GM12878 (cell line): ENCODE results near the gene SOCS4. TPM values are rescaled to one million over a fixed set of nuclear protein-coding genes. Genes with fewer than 3 reads are reported as not detected.
A peak's percentile ranks its signal among the peaks of the same experiment; 100 is the strongest.

Experiments used
- BACH1 ChIP-seq: fragments of 450-650 bp; IDR thresholded peaks from 2 replicates; pipeline ENCODE4 v1.6.1; 2017; ENCODE audit warnings: mild to moderate bottlenecking, borderline replicate concordance
- BMI1 ChIP-seq: fragments of 450-650 bp; IDR thresholded peaks from 2 replicates; pipeline ENCODE4 v1.6.1; 2016; ENCODE audit warnings: mild to moderate bottlenecking, moderate library complexity, borderline replicate concordance
- CBX3 ChIP-seq: fragments of 200-600 bp; sonication (generic); IDR thresholded peaks from 2 replicates; pipeline ENCODE4 v1.6.1; 2016; ENCODE audit warnings: low read depth, borderline replicate concordance
- CBX5 ChIP-seq: sonication (generic); IDR thresholded peaks from 2 replicates; pipeline ENCODE4 v1.6.1; 2016; ENCODE audit warnings: low read depth, moderate library complexity, mild to moderate bottlenecking, inconsistent platforms
- CREB1 ChIP-seq: IDR thresholded peaks from 2 replicates; pipeline ENCODE4 v1.6.1; 2012; ENCODE audit warnings: low read depth, mild to moderate bottlenecking, inconsistent platforms
- DPF2 ChIP-seq: fragments of 450-650 bp; IDR thresholded peaks from 2 replicates; pipeline ENCODE4 v1.6.1; 2017; ENCODE audit warnings: mild to moderate bottlenecking
- EZH2 ChIP-seq: IDR thresholded peaks from 2 replicates; pipeline ENCODE4 v1.6.1; 2012; ENCODE audit warnings: low read depth, mild to moderate bottlenecking, control low read depth, inconsistent platforms, low read length, borderline replicate concordance; ENCODE audit not compliant: control insufficient read depth
- NBN ChIP-seq: fragments of 450-650 bp; IDR thresholded peaks from 2 replicates; pipeline ENCODE4 v1.6.1; 2016
- PAX5 ChIP-seq: IDR thresholded peaks from 2 replicates; pipeline ENCODE4 v1.6.1; 2011; ENCODE audit warnings: low read depth, low read length, borderline replicate concordance
- PML ChIP-seq: IDR thresholded peaks from 2 replicates; pipeline ENCODE4 v1.6.1; 2012; ENCODE audit warnings: low read length, inconsistent platforms
- RBBP5 ChIP-seq: fragments of 200-600 bp; sonication (generic); conservative IDR thresholded peaks from 2 replicates; pipeline ENCODE4 v1.6.1; 2016
- RFX5 ChIP-seq: IDR thresholded peaks from 2 replicates; pipeline ENCODE4 v1.6.1; 2011; ENCODE audit warnings: low read depth, low read length, improper control_type of control experiment
- SIX5 ChIP-seq: IDR thresholded peaks from 2 replicates; pipeline ENCODE4 v1.6.1; 2011; ENCODE audit warnings: mild to moderate bottlenecking, low read depth, low read length, moderate library complexity; ENCODE audit not compliant: severe bottlenecking
- SMAD5 ChIP-seq: IDR thresholded peaks from 2 replicates; pipeline ENCODE4 v1.6.1; 2016; ENCODE audit warnings: antibody characterized with exemption, low read depth
- SMARCA5 ChIP-seq: fragments of 450-650 bp; IDR thresholded peaks from 2 replicates; pipeline ENCODE4 v1.6.1; 2017; ENCODE audit warnings: mild to moderate bottlenecking
- polyA plus RNA-seq, 11 experiments: library from polyadenylated mRNA; depleted of rRNA in 4 of 11; unstranded in 6 of 11; stranded (reverse) in 5 of 11; fragments of >200 nt; fragmentation: Nextera tagmentation in 4 of 11; fragmentation: Illumina TruSeq in 1 of 11; extraction: Ambion mirVana in 4 of 11; extraction: Trizol in 1 of 11; gene quantifications; 1 replicate in 1 of 11; 2 replicates in 10 of 11; pipeline versions ENCODE4 v1.2.1 to v1.2.3, GENCODE V29; 2011 to 2016; ENCODE audit warnings: inconsistent platforms in 2 of 11, missing spikeins in 2 of 11, low read depth in 1 of 11
- total RNA-seq, 4 experiments: library from RNA; depleted of rRNA in 3 of 4; stranded (reverse); fragments of >200 nt in 3 of 4; fragmentation: Illumina TruSeq in 1 of 4; extraction: Trizol in 1 of 4; gene quantifications; 2 replicates each; pipeline versions ENCODE4 v1.2.1 to v1.2.3, GENCODE V29; 2013 to 2021
- TF ChIP-seq, protein P1 (sequence below): IDR thresholded peaks from 2 replicates; pipeline ENCODE4 v1.6.1; 2012; ENCODE audit warnings: low read depth, low read length, improper control_type of control experiment
- TF ChIP-seq, protein P2 (sequence below): fragments of 150-350 bp; IDR thresholded peaks from 2 replicates; pipeline ENCODE4 v1.6.1; 2016; ENCODE audit warnings: low read depth, low read length
- TF ChIP-seq, protein P3 (sequence below): IDR thresholded peaks from 2 replicates; pipeline ENCODE4 v1.6.1; 2012; ENCODE audit warnings: low read depth, low read length, improper control_type of control experiment
- TF ChIP-seq, protein P4 (sequence below): IDR thresholded peaks from 2 replicates; pipeline ENCODE4 v1.6.1; 2011; ENCODE audit warnings: borderline replicate concordance, low read depth, mild to moderate bottlenecking, moderate library complexity, mixed read lengths, low read length; ENCODE audit not compliant: insufficient read depth; ENCODE audit errors: extremely low read length
- TF ChIP-seq, protein P5 (sequence below): fragments of 450-650 bp; IDR thresholded peaks from 2 replicates; pipeline ENCODE4 v1.6.1; 2017; ENCODE audit warnings: low read depth, mild to moderate bottlenecking, moderate library complexity

Gene SOCS4
- total and polyA plus RNA-seq, 10 of the 15 experiments (the other 5 are each of a cell fraction or from before 2014, with no cell fraction given), result 5.7 to 31.5 (median 20.8) TPM

DNA sequence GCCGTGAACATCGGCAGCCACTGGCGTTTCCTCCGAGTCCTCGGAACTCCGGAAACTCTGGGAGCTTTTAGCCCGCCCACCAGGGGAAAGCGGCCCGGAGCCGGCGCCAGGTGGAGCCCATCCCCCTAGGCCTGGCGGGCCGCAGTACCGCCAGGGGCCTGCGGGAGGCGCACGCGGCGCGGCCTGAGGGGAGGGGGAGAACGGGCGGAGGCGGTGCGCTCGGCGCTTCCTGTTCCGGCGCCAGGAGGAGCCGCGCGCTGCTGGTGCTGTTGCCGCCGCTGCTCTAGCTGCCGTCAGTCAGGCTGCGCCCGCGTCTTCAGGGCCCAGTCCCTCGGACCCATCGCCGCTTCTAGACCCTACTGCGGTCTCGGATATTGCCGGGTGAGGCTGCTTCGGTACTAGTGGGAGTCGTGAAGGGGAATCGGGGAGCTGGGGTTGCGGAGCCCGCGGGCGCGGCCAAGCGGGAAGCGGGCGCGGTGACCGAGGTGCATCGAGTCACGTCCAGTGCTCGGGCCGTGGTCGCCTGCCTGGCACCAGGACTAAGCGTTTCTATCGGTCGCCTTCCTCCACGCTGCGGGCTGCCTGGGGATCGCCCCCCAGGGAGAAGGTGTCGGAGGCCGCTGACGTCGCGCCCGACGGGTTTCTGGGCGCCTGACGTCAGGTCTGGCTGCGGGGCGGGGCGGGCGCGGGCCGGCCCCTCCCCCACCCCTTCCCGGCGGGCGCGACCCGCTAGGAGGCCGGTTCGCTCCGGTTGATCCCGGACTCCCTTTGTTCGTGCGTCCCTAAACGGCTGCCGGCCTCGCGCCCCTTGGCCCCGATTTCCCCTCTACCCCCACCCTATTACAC, 24.6 kb downstream of the SOCS4 start, which contains the start of gene MAPK1IP1L (continued):
- TF ChIP-seq DPF2, result peak; percentile 95
- peak; percentile 50; the same call in 1 of the 2 replicates for TF ChIP-seq PAX5
- TF ChIP-seq EZH2, result no peak
- TF ChIP-seq, protein P1, sequence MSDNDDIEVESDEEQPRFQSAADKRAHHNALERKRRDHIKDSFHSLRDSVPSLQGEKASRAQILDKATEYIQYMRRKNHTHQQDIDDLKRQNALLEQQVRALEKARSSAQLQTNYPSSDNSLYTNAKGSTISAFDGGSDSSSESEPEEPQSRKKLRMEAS, result peak; percentile 74; the same call in 1 of the 2 replicates
- TF ChIP-seq CREB1, result peak; percentile 97
- peak; percentile 98 for TF ChIP-seq NBN
- TF ChIP-seq, protein P2, sequence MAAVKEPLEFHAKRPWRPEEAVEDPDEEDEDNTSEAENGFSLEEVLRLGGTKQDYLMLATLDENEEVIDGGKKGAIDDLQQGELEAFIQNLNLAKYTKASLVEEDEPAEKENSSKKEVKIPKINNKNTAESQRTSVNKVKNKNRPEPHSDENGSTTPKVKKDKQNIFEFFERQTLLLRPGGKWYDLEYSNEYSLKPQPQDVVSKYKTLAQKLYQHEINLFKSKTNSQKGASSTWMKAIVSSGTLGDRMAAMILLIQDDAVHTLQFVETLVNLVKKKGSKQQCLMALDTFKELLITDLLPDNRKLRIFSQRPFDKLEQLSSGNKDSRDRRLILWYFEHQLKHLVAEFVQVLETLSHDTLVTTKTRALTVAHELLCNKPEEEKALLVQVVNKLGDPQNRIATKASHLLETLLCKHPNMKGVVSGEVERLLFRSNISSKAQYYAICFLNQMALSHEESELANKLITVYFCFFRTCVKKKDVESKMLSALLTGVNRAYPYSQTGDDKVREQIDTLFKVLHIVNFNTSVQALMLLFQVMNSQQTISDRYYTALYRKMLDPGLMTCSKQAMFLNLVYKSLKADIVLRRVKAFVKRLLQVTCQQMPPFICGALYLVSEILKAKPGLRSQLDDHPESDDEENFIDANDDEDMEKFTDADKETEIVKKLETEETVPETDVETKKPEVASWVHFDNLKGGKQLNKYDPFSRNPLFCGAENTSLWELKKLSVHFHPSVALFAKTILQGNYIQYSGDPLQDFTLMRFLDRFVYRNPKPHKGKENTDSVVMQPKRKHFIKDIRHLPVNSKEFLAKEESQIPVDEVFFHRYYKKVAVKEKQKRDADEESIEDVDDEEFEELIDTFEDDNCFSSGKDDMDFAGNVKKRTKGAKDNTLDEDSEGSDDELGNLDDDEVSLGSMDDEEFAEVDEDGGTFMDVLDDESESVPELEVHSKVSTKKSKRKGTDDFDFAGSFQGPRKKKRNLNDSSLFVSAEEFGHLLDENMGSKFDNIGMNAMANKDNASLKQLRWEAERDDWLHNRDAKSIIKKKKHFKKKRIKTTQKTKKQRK, result no peak
- TF ChIP-seq BMI1, result no peak
- TF ChIP-seq, protein P3, sequence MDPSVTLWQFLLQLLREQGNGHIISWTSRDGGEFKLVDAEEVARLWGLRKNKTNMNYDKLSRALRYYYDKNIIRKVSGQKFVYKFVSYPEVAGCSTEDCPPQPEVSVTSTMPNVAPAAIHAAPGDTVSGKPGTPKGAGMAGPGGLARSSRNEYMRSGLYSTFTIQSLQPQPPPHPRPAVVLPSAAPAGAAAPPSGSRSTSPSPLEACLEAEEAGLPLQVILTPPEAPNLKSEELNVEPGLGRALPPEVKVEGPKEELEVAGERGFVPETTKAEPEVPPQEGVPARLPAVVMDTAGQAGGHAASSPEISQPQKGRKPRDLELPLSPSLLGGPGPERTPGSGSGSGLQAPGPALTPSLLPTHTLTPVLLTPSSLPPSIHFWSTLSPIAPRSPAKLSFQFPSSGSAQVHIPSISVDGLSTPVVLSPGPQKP, result peak; percentile 85
- peak; percentile 95 for TF ChIP-seq CBX5
- TF ChIP-seq, protein P4, sequence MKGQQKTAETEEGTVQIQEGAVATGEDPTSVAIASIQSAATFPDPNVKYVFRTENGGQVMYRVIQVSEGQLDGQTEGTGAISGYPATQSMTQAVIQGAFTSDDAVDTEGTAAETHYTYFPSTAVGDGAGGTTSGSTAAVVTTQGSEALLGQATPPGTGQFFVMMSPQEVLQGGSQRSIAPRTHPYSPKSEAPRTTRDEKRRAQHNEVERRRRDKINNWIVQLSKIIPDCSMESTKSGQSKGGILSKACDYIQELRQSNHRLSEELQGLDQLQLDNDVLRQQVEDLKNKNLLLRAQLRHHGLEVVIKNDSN, result no peak
- peak; percentile 51; the same call in 1 of the 2 replicates for TF ChIP-seq BACH1
- peak; percentile 94 for TF ChIP-seq SMAD5
- TF ChIP-seq PML, result peak; percentile 98
- 0 out of 2 replicates have a peak, but pooled peaks have one; percentile 42 for TF ChIP-seq RBBP5
- no peak for TF ChIP-seq RFX5
- TF ChIP-seq SIX5, result no peak
- TF ChIP-seq, protein P5, sequence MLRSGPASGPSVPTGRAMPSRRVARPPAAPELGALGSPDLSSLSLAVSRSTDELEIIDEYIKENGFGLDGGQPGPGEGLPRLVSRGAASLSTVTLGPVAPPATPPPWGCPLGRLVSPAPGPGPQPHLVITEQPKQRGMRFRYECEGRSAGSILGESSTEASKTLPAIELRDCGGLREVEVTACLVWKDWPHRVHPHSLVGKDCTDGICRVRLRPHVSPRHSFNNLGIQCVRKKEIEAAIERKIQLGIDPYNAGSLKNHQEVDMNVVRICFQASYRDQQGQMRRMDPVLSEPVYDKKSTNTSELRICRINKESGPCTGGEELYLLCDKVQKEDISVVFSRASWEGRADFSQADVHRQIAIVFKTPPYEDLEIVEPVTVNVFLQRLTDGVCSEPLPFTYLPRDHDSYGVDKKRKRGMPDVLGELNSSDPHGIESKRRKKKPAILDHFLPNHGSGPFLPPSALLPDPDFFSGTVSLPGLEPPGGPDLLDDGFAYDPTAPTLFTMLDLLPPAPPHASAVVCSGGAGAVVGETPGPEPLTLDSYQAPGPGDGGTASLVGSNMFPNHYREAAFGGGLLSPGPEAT, result peak; percentile 72; the same call in 1 of the 2 replicates
- TF ChIP-seq SMARCA5, result peak; percentile 96
- TF ChIP-seq CBX3, result no peak
